Gastrocnemius medialis (tissue), 4 donors: ENCODE data around the gene GINS1.

ENCODE experiments used
- CTCF ChIP-seq, 5 experiments: fragments of 450-650 bp in 3 of 5; fragments of 200-600 bp in 2 of 5; sonication (generic) in 2 of 5; IDR thresholded peaks in 4 of 5; conservative IDR thresholded peaks in 1 of 5; 1 replicate in 4 of 5; 2 replicates in 1 of 5; pipeline ENCODE4 v1.5.1; 2016 to 2019; ENCODE audit warnings: antibody characterized with exemption in 5 of 5, mild to moderate bottlenecking in 3 of 5, moderate library complexity in 3 of 5
- POLR2A ChIP-seq, 2 donors: fragments of 450-650 bp; IDR thresholded peaks; one replicate each; pipeline ENCODE4 v1.6.1; 2017; ENCODE audit warnings: antibody characterized with exemption in 2 of 2, mild to moderate bottlenecking in 2 of 2, moderate library complexity in 2 of 2

- TF ChIP-seq CTCF (IDR thresholded peaks at IDR 0.05 in 4 of 5, conservative IDR thresholded peaks at IDR 0.05 in 1 of 5) (no peak), POLR2A (IDR thresholded peaks at IDR 0.05) (no peak)
Observed at GRCh38 chr20:25464501-25465242, 57.2 kb downstream of the GINS1 start.
